HG03025 (cell line): ENCODE results near the gene DYNC1H1.
"Not testable (repeated sequence)": the region's sequence is repeated elsewhere in the genome, so short reads cannot be mapped to it uniquely, and the experiment has no call there.

Source experiments
- ATAC-seq: cut with Tn5 transposase; IDR thresholded peaks from one replicate; pipeline ENCODE4 v1.9.1; 2021; ENCODE audit warnings: mild to moderate bottlenecking, moderate library complexity; ENCODE audit not compliant: unreplicated experiment, low FRiP score

Gene DYNC1H1

GRCh38 chr14:102056694-102057442 is 92.5 kb downstream of the DYNC1H1 start:
- no peak for ATAC-seq

- no peak for ATAC-seq
These were observed 93.2 kb downstream of the DYNC1H1 start for GRCh38 chr14:102057480-102058114.

- no peak for ATAC-seq
These were observed 93.8 kb downstream of the DYNC1H1 start for GRCh38 chr14:102058146-102058545.

GRCh38 chr14:102058961-102059360 is 94.6 kb downstream of the DYNC1H1 start:
- no peak for ATAC-seq

DNA sequence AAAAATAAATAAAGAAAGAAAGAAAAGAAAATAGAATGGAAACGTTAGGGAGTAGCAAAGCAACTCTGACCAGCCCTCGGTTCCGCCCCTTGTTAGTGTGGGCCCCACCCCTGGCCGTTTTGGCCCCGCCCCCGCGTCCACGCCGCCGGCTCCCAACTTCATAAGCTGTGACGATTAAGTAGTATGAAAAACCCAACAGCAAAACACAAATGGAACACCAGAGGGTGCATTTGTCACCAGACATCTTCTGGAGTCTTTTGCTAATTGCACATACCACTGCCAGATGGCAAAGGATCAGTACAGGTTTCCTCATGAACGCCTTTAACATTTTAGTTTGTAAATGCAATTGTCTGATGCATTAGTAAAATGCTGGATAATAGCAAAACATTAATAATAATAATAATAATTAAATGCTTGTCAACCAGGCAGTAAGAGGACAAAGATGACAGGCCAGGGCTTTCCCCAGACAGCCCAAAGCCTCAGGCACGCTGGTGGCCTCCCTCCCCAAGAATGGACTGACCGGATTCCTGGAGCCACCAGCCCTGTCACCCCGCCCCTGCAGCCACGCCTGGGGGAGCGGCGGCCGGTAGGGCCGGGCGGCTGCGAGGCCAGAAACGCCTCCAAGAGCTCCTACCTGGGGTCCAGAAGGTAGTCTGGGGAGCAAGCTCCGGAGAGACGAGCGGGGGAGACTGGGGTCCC is 98.9 kb downstream of the DYNC1H1 start:
- ATAC-seq = no peak

DNA sequence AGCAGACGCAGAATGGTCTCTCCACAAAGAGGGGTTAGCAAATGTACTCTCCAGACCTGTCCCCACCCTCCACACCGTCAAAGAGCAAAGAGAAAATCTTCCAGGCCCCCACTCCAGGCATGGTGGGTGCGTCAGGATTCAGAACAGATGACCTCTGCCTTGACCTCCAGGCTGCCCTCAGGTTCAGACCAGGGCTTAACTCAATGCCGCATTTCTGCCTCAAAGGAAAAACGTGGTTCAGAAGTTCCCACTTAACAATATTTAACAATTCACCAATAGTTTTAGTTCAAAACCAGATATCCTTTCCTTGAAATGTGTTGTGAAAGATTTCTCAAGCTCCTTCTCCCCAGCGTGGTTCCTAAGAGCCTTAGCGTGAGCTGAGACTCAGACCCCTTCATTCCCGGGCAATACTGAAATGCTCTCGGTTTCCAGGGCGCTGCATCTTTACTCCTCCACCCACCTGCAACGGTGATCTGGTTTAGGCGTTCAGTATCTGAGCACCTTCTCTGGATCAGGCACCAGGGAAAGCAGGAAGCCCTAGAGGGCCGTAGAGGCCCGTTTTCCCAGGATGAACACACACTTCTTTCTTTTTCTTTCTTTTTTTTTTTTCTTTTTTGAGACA is 99.5 kb downstream of the DYNC1H1 start:
- no peak for ATAC-seq

- not testable (repeated sequence) for ATAC-seq
These were observed 100.2 kb downstream of the DYNC1H1 start for GRCh38 chr14:102064590-102064989.

DNA sequence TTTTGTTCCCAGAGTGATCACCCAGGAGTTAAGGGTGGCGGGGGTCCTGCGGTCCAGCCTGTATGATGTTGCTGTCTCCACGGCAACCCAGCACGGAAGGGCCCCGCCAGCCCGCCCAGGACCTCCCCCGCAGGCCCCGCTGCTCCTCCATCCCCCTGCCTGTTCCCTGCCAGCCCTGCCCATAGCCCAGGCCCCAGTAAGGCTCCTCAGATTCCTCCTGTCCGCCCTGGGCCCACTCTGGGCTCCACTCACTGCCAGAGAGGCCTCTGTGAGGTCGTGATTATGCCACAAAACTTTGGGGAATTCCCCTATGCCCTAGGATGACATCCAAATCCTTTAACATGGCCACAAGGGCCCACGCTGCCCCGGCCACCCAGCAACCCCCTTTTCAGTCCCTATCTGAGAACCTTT is 101.7 kb downstream of the DYNC1H1 start:
- no peak for ATAC-seq

DNA sequence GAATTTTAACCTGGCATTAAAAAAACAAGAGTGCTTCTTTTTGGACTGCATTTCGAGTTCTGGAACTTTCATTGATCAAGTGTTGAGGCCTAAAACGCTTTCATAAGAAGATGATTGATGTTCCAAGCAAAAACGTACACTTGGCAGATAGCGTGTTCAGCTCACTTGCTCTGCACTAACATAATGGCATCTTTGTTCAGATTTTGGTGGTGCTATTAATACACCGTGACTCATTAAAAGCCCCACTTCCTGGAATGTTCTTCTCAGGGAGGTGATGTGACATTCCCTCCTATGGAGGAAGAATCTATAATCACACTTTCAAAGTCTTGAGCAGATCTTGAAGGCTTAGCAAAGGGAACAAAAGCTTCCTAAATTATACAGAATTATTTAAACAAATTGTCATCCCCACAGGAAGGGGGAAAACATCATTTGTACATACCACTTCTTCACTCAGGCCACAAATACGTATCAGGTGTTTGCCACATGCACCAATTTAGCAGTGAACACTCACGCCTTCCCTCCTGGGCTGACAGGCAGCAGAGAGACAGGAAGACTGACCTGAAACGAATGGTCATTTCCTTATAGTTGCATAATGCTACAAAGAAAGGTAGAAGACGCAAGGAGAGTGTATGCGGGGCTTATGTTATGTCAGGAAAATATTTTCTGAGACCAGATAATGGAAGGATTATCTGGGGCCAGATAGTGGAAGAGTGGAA is 107.1 kb downstream of the DYNC1H1 start:
- no peak for ATAC-seq

DNA sequence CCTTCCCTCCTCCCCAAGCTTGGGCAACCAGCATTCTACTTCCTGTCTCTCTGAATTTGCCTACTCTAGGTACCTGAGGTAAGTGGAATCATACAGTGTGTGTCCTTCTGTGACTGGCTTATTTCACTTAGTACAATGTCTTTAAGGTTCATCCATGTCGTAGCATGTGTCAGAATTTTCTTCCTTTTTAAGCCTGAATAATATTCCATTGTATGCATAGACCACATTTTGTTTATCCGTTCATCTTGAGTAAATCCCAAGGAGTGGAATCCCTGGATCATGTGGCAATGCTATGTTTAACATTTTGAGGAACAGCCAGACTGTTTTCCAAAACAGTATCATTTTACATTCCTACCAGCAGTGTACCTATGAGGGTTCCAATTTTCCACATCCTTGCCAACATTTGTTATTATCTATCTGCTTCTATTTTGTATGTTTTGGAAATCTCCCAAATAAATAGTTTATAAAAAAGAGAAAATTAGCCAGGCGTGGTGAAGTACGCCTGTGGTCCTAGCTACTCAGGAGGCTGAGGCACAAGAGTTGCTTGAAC is 110.1 kb downstream of the DYNC1H1 start:
- ATAC-seq = no peak

- ATAC-seq = no peak
These were observed 110.8 kb downstream of the DYNC1H1 start for GRCh38 chr14:102075155-102075554.

DNA sequence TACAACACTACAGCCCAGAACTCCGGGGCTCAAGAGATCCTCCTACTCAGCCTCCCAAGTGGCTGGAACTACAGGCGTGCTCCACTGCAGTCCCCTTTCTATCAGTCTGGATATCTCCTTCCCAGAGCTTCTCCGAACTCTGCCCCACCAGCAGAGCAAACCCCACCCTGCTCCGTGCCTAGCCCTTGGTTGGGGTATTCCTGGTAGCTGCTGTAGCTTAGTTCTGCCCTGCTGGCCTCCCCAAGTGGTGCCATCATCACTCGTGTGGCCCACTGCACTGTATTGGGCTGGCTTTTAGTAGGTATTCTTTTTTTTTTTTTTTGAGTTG is 113.0 kb downstream of the DYNC1H1 start:
- no peak for ATAC-seq

DNA sequence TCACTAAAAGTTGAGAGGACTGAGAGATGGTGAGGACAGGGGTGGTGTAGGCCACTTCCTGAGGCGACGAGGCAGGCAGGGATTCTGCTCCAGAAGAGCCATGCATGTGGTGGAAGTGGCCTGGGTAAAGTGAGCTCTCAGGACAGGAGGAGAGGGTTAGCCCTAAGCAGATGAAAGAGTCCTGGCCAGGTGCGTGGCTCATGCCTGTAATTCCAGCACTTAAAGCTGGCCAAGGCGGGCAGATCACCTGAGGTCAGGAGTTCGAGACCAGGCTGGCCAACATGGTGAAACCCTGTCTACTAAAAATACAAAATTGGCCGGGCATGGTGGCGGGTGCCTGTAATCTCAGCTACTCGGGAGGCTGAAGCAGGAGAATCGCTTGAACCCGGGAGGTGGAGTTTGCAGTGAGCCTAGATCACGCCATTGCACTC is 114.0 kb downstream of the DYNC1H1 start:
- ATAC-seq = not testable (repeated sequence)

DNA sequence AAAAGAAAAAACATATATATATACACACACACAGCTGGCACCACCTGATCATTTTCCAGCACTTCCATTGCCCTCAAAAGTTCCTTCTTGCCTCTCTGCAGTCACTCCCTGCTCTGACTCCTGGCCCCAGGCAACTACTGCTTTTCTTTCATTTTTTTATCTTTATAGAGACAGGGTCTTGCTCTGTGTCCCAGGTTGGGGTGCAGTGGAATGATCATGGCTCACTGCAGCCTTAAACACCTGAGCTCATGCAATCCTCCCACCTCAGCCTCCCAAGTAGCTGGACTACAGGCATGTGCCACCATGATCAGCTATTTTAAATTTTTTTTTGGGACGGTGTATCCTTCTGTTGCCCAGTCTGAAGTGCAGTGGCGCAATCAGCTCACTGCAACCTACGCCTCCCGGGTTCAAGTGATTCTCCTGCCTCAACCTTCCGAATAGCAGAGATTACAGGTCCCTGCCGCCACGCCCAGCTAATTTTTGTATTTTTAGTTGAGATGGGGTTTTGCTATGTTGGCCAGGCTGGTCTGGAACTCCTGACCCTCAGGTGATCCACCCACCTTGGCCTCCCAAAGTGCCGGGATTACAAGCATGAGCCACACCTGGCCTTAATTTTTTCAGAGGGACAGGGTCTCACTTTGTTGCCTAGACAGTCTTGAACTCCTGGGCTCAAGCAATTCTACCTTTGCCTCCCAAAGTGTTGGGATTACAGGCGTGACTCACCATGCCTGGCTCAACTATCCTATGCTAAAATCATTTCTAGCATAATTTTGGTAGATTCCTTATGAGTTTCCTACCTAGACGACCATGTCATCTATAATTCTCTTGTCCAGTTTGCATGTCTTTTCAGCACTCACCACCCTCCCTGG is 114.7 kb downstream of the DYNC1H1 start:
- ATAC-seq = no peak

- ATAC-seq = no peak
These were observed 115.3 kb downstream of the DYNC1H1 start for GRCh38 chr14:102079700-102079979.

DNA sequence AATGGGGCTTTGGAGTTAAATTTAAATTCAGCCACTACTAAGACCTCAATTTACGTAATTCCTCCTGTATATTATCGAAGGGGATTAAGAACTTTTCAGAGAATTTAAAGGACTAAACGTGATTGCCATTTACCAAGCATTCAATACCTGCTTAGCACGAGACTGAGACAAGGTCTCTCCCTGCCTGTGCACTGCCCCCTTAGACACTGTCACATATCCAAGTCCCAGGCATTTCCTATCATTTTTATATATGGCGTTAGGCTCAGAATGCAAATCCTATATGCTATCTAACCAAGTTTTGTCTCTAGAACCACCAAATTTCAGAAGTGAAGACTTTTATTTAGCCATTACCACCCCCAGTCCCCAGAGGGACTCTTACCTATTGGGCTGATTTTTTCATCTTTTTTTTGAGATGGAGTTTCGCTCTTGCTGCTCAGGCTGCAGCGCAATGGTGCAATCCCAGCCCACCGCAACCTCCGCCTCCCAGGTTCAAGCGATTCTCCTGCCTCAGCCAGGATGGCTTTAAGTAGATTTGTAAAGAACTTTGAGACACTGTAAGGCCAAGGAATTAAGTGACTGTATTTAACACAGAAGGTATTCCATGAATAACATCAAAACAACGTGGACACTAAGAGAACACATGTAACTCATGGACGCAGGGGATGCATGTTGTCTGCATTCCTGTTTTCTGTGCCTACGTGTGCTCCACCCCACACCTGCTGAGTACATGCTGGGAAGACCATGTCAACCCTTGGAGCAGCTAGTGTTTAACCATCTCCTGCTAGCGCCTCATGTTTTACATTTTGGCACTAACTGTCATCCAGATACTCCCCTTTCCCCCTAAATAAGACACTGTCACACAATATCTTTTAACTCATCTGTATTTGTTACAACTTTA is 116.1 kb downstream of the DYNC1H1 start:
- ATAC-seq = no peak

DNA sequence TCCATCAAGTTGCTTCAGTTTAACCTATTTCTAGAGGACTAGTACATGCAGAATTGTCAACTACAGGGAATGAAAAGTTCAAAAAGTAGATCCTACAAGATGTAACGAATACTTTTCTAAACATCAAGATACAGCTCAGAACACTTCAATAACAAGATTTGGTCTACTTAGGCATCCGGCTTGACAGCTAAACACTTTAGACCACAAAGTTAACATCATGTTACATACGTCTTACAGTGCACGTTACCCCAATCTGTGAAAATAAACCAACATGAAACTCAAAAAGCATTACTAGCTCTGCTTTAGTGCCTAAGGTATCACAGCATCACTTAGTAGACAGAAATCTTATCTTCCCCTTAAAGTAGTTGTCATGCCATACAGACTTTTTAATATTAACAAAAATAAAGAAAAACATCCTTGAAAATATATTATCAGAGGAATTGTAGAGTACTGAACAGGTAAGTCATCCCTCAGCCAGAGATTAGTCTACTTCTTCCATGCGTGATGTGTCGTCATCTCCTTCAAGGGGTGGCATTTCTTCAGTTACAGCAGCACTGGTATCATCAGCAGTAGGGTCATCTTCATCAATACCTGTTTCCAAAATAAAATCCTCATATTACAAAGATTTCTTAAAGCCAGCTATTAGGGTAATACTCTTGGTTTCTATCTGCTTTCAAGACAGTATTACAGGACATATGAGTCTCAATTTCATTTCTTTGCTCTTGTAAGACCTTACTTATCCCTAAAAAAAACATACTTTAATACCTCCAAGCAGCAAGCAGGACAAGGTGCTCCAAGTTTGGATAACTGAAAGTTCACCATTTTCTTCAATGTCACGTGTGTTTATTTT is 117.1 kb downstream of the DYNC1H1 start:
- no peak for ATAC-seq

GRCh38 chr14:102084522-102084921 is 120.1 kb downstream of the DYNC1H1 start:
- not testable (repeated sequence) for ATAC-seq
